ENCODE results near the gene NAT16. TPM values are rescaled to one million over a fixed set of nuclear protein-coding genes. Genes with fewer than 3 reads are reported as not detected.

NAT16 gene
- total and polyA plus RNA-seq, 2 of the 13 experiments (the other 11 are each of a cell fraction or from before 2014, with no cell fraction given), result 0.04 TPM; not detected in 1

GRCh38 chr7:101217388-101218235 lies 37.5 kb upstream of the NAT16 start, which contains the start of the genes PLOD3 and ZNHIT1 (continued):
- TF ChIP-seq ATF6 (CRISPR knock-in tag; conservative IDR thresholded peaks at IDR 0.05), result no peak
- TF ChIP-seq, protein P1, sequence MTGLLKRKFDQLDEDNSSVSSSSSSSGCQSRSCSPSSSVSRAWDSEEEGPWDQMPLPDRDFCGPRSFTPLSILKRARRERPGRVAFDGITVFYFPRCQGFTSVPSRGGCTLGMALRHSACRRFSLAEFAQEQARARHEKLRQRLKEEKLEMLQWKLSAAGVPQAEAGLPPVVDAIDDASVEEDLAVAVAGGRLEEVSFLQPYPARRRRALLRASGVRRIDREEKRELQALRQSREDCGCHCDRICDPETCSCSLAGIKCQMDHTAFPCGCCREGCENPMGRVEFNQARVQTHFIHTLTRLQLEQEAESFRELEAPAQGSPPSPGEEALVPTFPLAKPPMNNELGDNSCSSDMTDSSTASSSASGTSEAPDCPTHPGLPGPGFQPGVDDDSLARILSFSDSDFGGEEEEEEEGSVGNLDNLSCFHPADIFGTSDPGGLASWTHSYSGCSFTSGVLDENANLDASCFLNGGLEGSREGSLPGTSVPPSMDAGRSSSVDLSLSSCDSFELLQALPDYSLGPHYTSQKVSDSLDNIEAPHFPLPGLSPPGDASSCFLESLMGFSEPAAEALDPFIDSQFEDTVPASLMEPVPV (CRISPR knock-in tag; IDR thresholded peaks at IDR 0.05), result no peak
- peak; percentile 62; the same call in 1 of the 2 replicates for TF ChIP-seq ZNF441 (CRISPR knock-in tag; IDR thresholded peaks at IDR 0.05; ENCODE audit: borderline replicate concordance)
- TF ChIP-seq ZIK1 (CRISPR knock-in tag; IDR thresholded peaks at IDR 0.05; ENCODE audit: borderline replicate concordance, low read depth), result no peak; the same call in 1 of the 2 replicates
- TF ChIP-seq KLF6 (CRISPR knock-in tag; IDR thresholded peaks at IDR 0.05), result peak; percentile 18; the same call in 1 of the 2 replicates
- TF ChIP-seq, protein P2, sequence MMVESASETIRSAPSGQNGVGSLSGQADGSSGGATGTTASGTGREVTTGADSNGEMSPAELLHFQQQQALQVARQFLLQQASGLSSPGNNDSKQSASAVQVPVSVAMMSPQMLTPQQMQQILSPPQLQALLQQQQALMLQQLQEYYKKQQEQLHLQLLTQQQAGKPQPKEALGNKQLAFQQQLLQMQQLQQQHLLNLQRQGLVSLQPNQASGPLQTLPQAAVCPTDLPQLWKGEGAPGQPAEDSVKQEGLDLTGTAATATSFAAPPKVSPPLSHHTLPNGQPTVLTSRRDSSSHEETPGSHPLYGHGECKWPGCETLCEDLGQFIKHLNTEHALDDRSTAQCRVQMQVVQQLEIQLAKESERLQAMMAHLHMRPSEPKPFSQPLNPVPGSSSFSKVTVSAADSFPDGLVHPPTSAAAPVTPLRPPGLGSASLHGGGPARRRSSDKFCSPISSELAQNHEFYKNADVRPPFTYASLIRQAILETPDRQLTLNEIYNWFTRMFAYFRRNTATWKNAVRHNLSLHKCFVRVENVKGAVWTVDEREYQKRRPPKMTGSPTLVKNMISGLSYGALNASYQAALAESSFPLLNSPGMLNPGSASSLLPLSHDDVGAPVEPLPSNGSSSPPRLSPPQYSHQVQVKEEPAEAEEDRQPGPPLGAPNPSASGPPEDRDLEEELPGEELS (CRISPR knock-in tag; IDR thresholded peaks at IDR 0.05), result peak; percentile 36; the same call in 1 of the 2 replicates
- peak; percentile 72; the same call in 1 of the 2 replicates for TF ChIP-seq HIVEP1 (CRISPR knock-in tag; IDR thresholded peaks at IDR 0.05)
- TF ChIP-seq, protein P3, sequence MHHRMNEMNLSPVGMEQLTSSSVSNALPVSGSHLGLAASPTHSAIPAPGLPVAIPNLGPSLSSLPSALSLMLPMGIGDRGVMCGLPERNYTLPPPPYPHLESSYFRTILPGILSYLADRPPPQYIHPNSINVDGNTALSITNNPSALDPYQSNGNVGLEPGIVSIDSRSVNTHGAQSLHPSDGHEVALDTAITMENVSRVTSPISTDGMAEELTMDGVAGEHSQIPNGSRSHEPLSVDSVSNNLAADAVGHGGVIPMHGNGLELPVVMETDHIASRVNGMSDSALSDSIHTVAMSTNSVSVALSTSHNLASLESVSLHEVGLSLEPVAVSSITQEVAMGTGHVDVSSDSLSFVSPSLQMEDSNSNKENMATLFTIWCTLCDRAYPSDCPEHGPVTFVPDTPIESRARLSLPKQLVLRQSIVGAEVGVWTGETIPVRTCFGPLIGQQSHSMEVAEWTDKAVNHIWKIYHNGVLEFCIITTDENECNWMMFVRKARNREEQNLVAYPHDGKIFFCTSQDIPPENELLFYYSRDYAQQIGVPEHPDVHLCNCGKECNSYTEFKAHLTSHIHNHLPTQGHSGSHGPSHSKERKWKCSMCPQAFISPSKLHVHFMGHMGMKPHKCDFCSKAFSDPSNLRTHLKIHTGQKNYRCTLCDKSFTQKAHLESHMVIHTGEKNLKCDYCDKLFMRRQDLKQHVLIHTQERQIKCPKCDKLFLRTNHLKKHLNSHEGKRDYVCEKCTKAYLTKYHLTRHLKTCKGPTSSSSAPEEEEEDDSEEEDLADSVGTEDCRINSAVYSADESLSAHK (CRISPR knock-in tag; IDR thresholded peaks at IDR 0.05; ENCODE audit: borderline replicate concordance), result no peak
- TF ChIP-seq, protein P4, sequence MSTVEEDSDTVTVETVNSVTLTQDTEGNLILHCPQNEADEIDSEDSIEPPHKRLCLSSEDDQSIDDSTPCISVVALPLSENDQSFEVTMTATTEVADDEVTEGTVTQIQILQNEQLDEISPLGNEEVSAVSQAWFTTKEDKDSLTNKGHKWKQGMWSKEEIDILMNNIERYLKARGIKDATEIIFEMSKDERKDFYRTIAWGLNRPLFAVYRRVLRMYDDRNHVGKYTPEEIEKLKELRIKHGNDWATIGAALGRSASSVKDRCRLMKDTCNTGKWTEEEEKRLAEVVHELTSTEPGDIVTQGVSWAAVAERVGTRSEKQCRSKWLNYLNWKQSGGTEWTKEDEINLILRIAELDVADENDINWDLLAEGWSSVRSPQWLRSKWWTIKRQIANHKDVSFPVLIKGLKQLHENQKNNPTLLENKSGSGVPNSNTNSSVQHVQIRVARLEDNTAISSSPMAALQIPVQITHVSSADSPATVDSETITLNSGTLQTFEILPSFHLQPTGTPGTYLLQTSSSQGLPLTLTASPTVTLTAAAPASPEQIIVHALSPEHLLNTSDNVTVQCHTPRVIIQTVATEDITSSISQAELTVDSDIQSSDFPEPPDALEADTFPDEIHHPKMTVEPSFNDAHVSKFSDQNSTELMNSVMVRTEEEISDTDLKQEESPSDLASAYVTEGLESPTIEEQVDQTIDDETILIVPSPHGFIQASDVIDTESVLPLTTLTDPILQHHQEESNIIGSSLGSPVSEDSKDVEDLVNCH (CRISPR knock-in tag; IDR thresholded peaks at IDR 0.05), result no peak
- no peak for TF ChIP-seq REL (CRISPR knock-in tag; conservative IDR thresholded peaks at IDR 0.05)
- no peak for TF ChIP-seq JDP2 (CRISPR knock-in tag; IDR thresholded peaks at IDR 0.05; ENCODE audit: borderline replicate concordance)
- TF ChIP-seq ZNF337 (CRISPR knock-in tag; IDR thresholded peaks at IDR 0.05; ENCODE audit: borderline replicate concordance, low read depth), result no peak
- TF ChIP-seq ZNF331 (CRISPR knock-in tag; IDR thresholded peaks at IDR 0.05), result peak; percentile 65
